ENCODE measurements around the gene SECISBP2. TPM values are rescaled to one million over a fixed set of nuclear protein-coding genes. Genes with fewer than 3 reads are reported as not detected.

SECISBP2 gene
- total RNA-seq, 4 donors from 2014 or later: 41.8 to 76.0 (median 59.8) TPM

- Histone ChIP-seq H3K9me3 (no peaks in the 10 kb centered on the region), H3K27ac (no peak overlapping the region), H3K27me3 (no peaks in the 10 kb centered on the region), H3K36me3 (no peaks in the 10 kb centered on the region), H3K4me1 (no peaks in the 10 kb centered on the region), H3K4me3 (no peak overlapping the region)
- TF ChIP-seq POLR2A (IDR thresholded peaks at IDR 0.05): no peak
- TF ChIP-seq CTCF (IDR thresholded peaks at IDR 0.05): no peak
- intact Hi-C loops (cut with DNase I; ENCODE audit: low total_unique reads): no loop called here
- no peak for DNase-seq
Observed at GRCh38 chr9:89353989-89354388, 35.7 kb downstream of the SECISBP2 start.

GRCh38 chr9:89354471-89354870 is 36.2 kb downstream of the SECISBP2 start:
- Histone ChIP-seq H3K4me1 (no peaks in the 10 kb centered on the region), H3K27me3 (no peaks in the 10 kb centered on the region), H3K9me3 (no peaks in the 10 kb centered on the region), H3K36me3 (no peaks in the 10 kb centered on the region), H3K4me3 (no peak overlapping the region), H3K27ac (no peak overlapping the region)
- intact Hi-C loops (cut with DNase I; ENCODE audit: low total_unique reads): no loop called here
- TF ChIP-seq CTCF (IDR thresholded peaks at IDR 0.05) (no peak), POLR2A (IDR thresholded peaks at IDR 0.05) (no peak)
- no peak for DNase-seq

- no peaks in the 10 kb centered on the region for H3K36me3 ChIP-seq
- no peak for TF ChIP-seq CTCF (IDR thresholded peaks at IDR 0.05)
- no peak for TF ChIP-seq POLR2A (IDR thresholded peaks at IDR 0.05)
Observed at GRCh38 chr9:89356782-89357181, 38.5 kb downstream of the SECISBP2 start.

GRCh38 chr9:89357331-89358197 is 39.3 kb downstream of the SECISBP2 start:
- TF ChIP-seq POLR2A (IDR thresholded peaks at IDR 0.05): no peak
- no peak for TF ChIP-seq CTCF (IDR thresholded peaks at IDR 0.05)
- DNase-seq: no peak
- intact Hi-C loops (cut with DNase I; ENCODE audit: low total_unique reads): no loop called here
- Histone ChIP-seq H3K27me3 (no peaks in the 10 kb centered on the region), H3K9me3 (no peaks in the 10 kb centered on the region), H3K4me1 (no peaks in the 10 kb centered on the region), H3K4me3 (no peak overlapping the region), H3K27ac (no peak overlapping the region), H3K36me3 (no peaks in the 10 kb centered on the region)

More at GRCh38 chr9:89356782-89357181, 38.5 kb downstream of the SECISBP2 start:
- intact Hi-C loops (cut with DNase I; ENCODE audit: low total_unique reads): no loop called here
- Histone ChIP-seq H3K4me3 (no peak overlapping the region), H3K4me1 (no peaks in the 10 kb centered on the region), H3K27ac (no peak overlapping the region), H3K27me3 (no peaks in the 10 kb centered on the region), H3K9me3 (no peaks in the 10 kb centered on the region)
- DNase-seq: no peak

GRCh38 chr9:89358376-89358916 is 40.1 kb downstream of the SECISBP2 start:
- no peak for DNase-seq
- H3K27ac ChIP-seq: no peak overlapping the region
- intact Hi-C loops (cut with DNase I; ENCODE audit: low total_unique reads): no loop called here

More at GRCh38 chr9:89358376-89358916, 40.1 kb downstream of the SECISBP2 start:
- H3K4me1 ChIP-seq: no peaks in the 10 kb centered on the region
- H3K36me3 ChIP-seq: no peaks in the 10 kb centered on the region
- H3K27me3 ChIP-seq: no peaks in the 10 kb centered on the region
- H3K9me3 ChIP-seq: no peaks in the 10 kb centered on the region
- no peak overlapping the region for H3K4me3 ChIP-seq
- TF ChIP-seq POLR2A (IDR thresholded peaks at IDR 0.05) (no peak), CTCF (IDR thresholded peaks at IDR 0.05) (no peak)
